Right ventricle myocardium inferior (tissue), 1 donor: ENCODE measurements around the gene MAFB. TPM values are rescaled to one million over a fixed set of nuclear protein-coding genes. Genes with fewer than 3 reads are reported as not detected.
"Not testable (repeated sequence)": the region's sequence is repeated elsewhere in the genome, so short reads cannot be mapped to it uniquely, and the experiment has no call there.

ENCODE experiments used
- ATAC-seq: fragments of 200-7000 bp; cut with Tn5 transposase; one replicate; pipeline ENCODE4 v1.9.1; 2020; ENCODE audit warnings: mild to moderate bottlenecking, moderate library complexity
- DNase-seq: peaks from one replicate; pipeline ENCODE4 v3.0.0; 2021; ENCODE audit errors: missing footprints
- intact Hi-C: fragments of 100-400 bp; cut with DNase I; formaldehyde crosslinking; loops from one replicate; pipeline ENCODE4 v1.11.0; 2022
- long read RNA-seq: library from polyadenylated mRNA; unstranded; transcript quantifications from one replicate; pipeline ENCODE4 v2.0.0, GENCODE V29; 2021
- total RNA-seq: library from RNA; stranded (reverse); fragmentation: NEBNext Ultra II Directional; extraction: Animal tissue kit (Norgen Biotek cat#: 25700); gene quantifications from one replicate; pipeline ENCODE4 v1.2.1, GENCODE V29; 2021
- donor health status: DM: no; HTN: yes; CAD: no; lungs with severe emphysema.

The MAFB gene
- 17.7 TPM for total RNA-seq
- long read RNA-seq, transcript MAFB-201 (1 exons, 3,393 nt), result major isoform, 21 of 21 reads
- long read RNA-seq, partial matches to known transcripts, result 0 of 21 reads
- long read RNA-seq, other reads (novel, unspliced or antisense), result 0 of 21 reads

DNA sequence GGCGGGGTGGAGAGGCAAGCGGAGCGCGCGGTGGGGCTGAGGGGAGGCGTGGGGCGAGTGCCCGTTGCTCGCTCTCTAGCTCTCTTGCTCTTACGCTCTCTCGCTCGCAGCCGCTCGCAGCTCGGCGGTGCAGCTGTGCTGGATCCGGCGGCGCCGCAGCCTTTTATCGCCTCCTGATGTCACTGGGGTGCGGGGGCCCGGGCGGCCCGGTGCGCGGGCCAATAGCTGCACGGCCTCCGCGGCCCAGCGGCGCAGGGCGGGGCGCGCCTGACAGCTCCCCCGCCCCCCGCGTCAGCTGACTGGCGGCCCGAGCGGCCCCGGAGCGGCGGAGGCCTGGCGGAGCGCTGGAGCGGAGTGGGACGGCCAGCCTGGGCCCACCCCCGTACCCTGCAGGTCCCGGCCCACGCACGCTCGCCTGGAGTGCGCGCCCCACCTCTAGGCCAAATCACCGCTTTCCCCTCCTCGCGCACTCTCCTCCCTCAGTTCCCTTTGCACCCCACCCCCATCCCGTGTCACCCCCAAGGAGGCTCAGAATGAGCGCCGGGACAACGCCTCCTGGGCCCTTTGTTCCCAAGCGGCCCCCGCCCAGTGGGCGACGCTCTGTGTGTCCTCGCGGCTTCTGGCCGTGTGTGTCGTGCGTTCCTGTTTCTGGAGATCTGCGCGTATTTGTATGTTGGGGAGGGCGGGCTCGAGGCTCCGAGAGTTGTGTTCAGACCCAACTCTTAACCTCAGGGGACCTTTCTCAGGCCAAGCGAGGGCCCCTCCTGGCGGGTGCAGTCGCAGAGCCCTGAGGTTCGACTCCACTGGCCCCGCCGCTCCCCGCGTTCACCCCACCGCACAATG lies at the start of gene MAFB:
Gene MAFB, minus strand, starts transcription at position 137 of the 843 bp plus-strand sequence. CDS start 386 bp downstream, outside the sequence.
- DNase-seq (peak; percentile 97), ATAC-seq (peak; percentile 91)
- intact Hi-C loops, result loop anchor here (1.0 to 10.0 kb wide), 4 partner anchors 225 to 802 kb away; no protein-coding TSS in a partner anchor

GRCh38 chr20:40736468-40736867 lies 47.4 kb upstream of the MAFB start:
- DNase-seq, ATAC-seq: not testable (repeated sequence)
- intact Hi-C loops, result loop anchor here (5.0 kb wide), 1 partner anchor 226 kb away; no protein-coding TSS in a partner anchor

- ATAC-seq (no peak), DNase-seq (no peak)
- intact Hi-C loops, result no loop called here
Observed at GRCh38 chr20:40728996-40729395, 40.0 kb upstream of the MAFB start.

DNA sequence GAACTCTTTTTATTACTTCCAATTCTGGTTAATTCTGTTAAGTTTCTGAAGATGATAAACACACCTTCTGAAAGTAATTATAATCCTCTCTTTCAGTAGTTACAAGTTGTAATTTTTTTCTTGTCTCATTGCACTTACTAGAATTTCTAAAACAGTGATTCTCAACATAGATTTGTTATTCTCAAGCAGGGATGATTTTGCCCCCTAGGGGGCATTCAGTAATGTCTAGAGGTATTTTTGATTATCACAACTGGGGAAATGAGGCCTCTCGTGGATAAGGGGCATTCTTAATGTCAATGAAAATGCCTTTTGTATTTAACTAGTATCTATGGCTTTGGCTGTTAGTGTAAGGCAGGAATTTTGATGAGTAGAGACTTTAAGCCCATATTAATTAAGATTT lies 39.4 kb upstream of the MAFB start:
- intact Hi-C loops, result no loop called here
- ATAC-seq, result no peak
- DNase-seq, result no peak

DNA sequence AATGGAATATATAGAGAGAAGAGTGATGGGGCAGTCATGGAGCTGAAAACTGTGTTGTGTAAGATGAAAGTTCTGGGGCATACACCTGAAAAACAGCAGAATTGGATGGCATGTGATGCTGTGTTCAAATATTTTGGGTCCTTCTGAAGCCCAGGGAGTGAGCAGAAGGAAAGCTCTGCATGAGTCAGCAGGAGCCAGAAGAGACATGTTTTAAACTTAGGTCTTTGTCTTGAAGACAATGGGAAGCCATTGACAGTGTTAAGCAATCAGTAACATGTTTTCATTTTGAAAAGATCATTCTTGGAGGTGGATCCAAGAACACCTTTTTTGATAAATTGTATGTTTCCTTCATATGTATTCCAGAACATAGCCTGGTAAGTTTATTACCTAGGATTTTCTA lies 38.9 kb upstream of the MAFB start:
- intact Hi-C loops, result no loop called here
- ATAC-seq, result no peak
- no peak for DNase-seq

DNA sequence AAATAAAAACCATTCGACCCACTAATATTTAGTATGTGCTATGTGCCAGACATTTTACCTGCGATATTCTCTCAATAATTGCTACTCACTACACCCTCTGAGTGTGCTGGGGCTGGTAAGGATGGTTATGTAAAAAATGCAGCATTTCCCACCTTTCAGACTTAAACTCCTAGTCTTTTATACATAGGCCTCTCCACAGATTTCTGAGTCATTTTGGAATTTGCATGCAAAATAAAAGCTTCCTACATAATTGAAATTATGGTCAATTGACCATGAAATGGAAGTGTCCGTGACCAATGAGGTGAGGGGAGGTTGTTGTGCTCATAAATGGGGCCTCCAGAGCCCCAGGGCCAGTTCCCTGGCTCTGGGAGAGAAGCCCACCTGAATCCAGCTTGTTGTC lies 37.7 kb upstream of the MAFB start:
- intact Hi-C loops, result no loop called here
- no peak for DNase-seq
- no peak for ATAC-seq

GRCh38 chr20:40724566-40724965 lies 35.5 kb upstream of the MAFB start:
- intact Hi-C loops, result no loop called here
- no peak for DNase-seq
- ATAC-seq, result no peak

- no peak for ATAC-seq
- intact Hi-C loops, result no loop called here
- DNase-seq, result no peak
Observed at GRCh38 chr20:40720826-40721225, 31.8 kb upstream of the MAFB start.

DNA sequence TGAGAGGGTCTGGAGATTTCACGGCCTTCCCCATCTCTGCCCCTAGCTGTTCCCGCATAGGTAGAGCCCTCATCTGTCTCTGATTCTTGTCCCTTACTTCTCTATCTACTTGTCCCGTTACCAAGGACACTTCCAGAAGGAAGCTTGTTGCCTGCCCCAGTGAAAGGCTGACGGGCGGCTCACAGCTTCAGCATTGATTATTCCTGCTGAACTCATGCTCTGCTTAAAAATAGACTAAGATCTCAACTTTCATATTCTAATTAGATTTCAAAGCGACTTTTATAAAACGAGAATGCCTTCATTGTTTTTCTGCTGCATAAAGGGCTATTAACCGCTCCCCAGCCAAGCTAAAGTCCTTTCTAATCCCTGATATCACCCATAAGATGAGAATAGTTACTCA lies 31.1 kb upstream of the MAFB start:
- DNase-seq, result no peak
- intact Hi-C loops, result no loop called here
- ATAC-seq, result no peak

- intact Hi-C loops, result no loop called here
- no peak for DNase-seq
- no peak for ATAC-seq
Observed at GRCh38 chr20:40718982-40719729, 30.1 kb upstream of the MAFB start.

DNA sequence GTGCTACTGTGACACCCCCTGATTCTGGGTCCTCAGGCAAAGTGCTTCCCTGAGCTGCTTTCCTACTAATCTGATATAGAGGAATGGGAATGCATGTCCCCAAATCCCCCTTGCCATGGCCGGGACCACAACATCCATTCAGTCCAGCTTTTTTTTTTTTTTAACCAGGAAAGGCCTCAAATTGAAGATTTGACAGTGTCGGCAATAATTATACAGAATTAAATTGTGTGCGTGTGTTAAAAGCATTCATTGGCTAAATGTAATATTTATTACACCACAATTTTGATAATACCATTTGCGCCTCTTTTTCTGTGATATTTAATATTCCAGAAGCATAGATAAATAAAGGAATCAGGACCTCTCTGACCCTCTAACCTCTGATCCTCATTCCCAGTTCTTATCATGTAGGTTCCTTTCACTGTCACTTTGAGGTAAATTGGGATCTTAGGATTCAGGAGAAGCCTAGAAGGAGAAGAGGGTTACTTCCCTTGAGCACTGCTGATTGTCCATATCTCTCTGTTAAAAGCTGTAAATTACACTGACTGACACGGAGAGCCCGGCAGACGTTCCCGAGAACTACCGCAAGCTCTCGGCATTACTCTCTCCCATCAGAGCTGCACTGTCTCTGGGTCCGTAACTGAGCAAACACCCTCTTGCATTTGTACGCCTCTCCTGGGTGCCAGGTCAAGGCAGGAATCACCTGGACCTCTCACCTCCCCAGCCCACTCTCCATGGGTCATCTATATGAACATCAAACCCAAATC lies 29.4 kb upstream of the MAFB start:
- DNase-seq, result no peak
- ATAC-seq, result no peak

GRCh38 chr20:40717343-40717865 lies 28.4 kb upstream of the MAFB start:
- ATAC-seq (no peak), DNase-seq (no peak)
- intact Hi-C loops, result no loop called here

More for the DNA sequence above, 29.4 kb upstream of the MAFB start:
- intact Hi-C loops, result no loop called here

DNA sequence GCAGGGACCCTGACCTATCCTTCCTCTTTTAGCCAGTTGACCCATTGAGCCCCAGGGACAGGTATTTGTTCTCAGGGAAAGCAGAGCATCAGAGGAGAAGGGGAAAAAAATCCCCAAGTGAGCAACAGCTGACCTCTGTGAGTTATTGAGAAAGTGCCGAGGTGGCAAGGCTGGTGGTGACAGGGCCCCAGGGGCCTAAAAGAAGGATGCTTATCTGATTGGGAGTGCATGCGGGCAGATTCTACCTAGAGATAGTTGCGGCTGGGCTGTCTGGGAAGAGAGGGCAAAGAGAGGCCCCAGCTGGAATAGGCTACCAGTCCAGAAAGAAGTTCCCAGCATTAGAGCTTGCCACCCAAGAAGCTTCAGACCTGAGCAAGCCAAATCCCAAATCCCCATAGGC lies 26.5 kb upstream of the MAFB start:
- DNase-seq (no peak), ATAC-seq (no peak)
- intact Hi-C loops, result no loop called here

DNA sequence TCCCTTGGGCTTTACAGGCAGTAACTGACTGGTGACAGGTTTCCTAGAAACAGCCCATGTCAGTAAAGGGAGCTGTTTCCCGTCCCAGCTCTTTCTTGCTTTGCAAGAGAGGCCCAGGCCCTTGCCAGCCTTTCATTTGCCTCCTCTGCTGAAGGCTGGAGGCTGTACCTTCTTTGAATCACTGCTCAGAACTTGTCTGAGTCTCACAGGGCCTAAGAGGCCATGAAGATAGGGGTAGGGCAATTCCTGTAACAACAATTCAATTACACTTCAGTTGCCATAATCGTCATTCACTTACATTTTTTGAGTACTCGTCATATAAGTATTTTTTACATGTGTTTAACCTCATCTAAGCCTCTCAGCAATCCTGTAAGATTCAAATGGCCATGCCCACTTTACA lies 25.9 kb upstream of the MAFB start:
- intact Hi-C loops, result no loop called here
- DNase-seq, result no peak
- no peak for ATAC-seq

DNA sequence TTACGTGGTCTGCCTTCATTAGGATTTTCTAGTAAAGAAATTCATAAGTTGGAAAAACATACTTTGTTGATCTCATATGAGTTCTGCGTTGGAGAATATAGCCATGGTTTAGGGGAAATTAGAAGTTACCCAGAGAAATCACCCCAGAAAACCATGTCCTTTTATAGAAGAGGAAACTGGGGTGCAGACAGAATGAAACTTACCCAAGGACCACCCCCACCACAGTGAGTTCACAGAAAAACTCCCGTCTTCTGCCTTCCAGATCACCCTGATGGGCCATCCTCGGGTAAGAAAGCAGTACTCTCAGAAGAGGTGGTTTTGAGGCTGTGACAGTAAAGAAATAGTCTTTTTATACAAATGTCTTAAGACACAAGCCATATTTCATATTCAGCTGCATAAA lies 25.1 kb upstream of the MAFB start:
- intact Hi-C loops, result no loop called here
- DNase-seq (no peak), ATAC-seq (no peak)

DNA sequence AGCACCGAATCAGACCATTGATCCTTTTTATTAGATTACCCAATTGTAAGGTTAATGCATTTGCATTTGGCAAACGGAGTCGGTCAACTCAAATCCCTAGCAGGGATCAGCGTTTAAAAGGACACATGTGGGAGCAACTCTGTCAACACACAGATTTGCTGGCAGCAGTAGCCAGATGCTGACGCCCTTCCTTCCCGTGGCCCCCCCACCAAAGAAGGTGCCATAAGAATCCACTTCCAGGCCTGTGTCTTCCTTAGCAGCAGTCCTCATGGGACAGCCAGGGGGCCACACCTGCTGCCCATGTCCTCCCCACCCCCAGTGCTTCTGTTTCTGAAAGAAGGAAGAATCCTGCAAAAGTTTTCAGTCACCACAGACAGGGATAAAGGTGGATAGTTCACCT lies 24.5 kb upstream of the MAFB start:
- DNase-seq (no peak), ATAC-seq (no peak)
- intact Hi-C loops, result no loop called here

DNA sequence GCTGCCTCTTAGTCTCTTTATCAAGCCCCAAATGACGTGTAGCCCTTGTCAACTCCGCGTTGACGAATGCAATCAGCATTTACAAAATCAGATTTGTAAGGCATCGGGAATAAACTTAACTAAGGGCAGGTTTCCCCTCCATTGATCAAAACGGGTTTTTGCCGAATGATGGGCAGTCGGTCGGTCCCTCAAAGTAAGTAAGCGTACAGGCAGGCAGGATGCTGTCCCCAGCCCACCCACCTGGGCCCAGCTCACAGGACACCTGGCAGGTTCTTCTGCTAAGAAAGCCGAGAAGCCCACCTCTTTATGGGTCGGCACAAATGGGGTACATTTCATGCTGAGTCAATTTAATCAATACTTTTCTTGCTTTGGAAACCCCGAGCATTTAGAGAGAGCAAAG lies 22.0 kb upstream of the MAFB start:
- intact Hi-C loops, result no loop called here
- no peak for DNase-seq
- no peak for ATAC-seq

DNA sequence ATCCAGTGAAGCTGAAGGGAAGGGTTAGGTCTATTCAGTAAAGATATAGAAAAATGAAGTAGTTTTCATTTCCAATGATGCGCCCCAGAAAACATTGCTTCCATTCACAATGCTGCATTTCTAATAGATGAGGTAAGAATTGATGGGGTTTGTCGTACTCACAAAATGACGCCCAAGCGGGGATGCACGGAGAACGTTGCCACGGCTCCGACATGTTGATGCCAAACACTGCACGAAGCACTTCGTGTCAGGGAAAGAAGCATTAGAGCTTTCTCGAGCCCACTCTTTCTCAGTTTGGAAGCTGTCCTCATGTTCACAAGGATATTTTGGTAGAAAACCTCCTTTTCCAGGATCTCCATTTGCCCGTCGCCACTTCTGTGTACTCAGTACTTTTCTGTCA lies 21.6 kb upstream of the MAFB start:
- intact Hi-C loops, result no loop called here
- no peak for DNase-seq
- ATAC-seq, result no peak
